Transverse colon (tissue), 4 donors: ENCODE measurements around the gene SLC4A8. TPM values are rescaled to one million over a fixed set of nuclear protein-coding genes. Genes with fewer than 3 reads are reported as not detected.

ENCODE experiments used
- DNase-seq: peaks from one replicate; pipeline ENCODE4 v3.0.0-alpha.2; 2019
- H3K27ac ChIP-seq, 4 donors: fragments of 200-600 bp; sonication (generic); 2 replicates each; pipeline ENCODE4 v1.5.1; 2016 to 2018; ENCODE audit warnings: inconsistent platforms in 4 of 4
- H3K27me3 ChIP-seq: fragments of 200-600 bp; sonication (generic); 2 replicates; pipeline ENCODE4 v1.5.1; 2017; ENCODE audit warnings: inconsistent platforms
- H3K36me3 ChIP-seq, 4 donors: fragments of 200-600 bp; sonication (generic); 2 replicates each; pipeline ENCODE4 v1.5.1; 2017 to 2019; ENCODE audit warnings: inconsistent platforms in 4 of 4
- H3K4me1 ChIP-seq, 4 donors: fragments of 200-600 bp; sonication (generic); 2 replicates each; pipeline ENCODE4 v1.5.1; 2017 to 2020; ENCODE audit warnings: inconsistent platforms in 4 of 4
- H3K4me3 ChIP-seq, 4 donors: fragments of 200-600 bp; sonication (generic); 1 replicate in 1 of 4; 2 replicates in 3 of 4; pipeline versions ENCODE4 v1.5.1 to v1.6.1; 2017 to 2019; ENCODE audit warnings: inconsistent platforms in 4 of 4
- H3K9me3 ChIP-seq, 2 donors: fragments of 200-600 bp; sonication (generic); 2 replicates each; pipeline ENCODE4 v1.5.1; 2017 to 2019; ENCODE audit warnings: inconsistent platforms in 2 of 2
- CTCF ChIP-seq, 5 experiments: fragments of 200-600 bp in 3 of 5; fragments of 450-650 bp in 2 of 5; sonication (generic) in 3 of 5; IDR thresholded peaks; 1 replicate in 2 of 5; 2 replicates in 3 of 5; pipeline ENCODE4 v1.5.1; 2016 to 2017; ENCODE audit warnings: antibody characterized with exemption in 5 of 5, inconsistent platforms in 3 of 5, mild to moderate bottlenecking in 2 of 5, moderate library complexity in 1 of 5
- EP300 ChIP-seq: sonication (generic); formaldehyde crosslinking; IDR thresholded peaks from one replicate; pipeline ENCODE4 v1.6.1; 2017; ENCODE audit warnings: antibody characterized with exemption, low read depth
- POLR2A ChIP-seq: fragments of 450-650 bp; IDR thresholded peaks from one replicate; pipeline ENCODE4 v1.6.1; 2016; ENCODE audit warnings: antibody characterized with exemption, mild to moderate bottlenecking, moderate library complexity
- POLR2AphosphoS5 ChIP-seq, 3 donors: sonication (generic); formaldehyde crosslinking; IDR thresholded peaks; one replicate each; pipeline ENCODE4 v1.6.1; 2016; ENCODE audit warnings: antibody characterized with exemption in 3 of 3
- WGBS, 2 donors: methylation state at CpG; one replicate each; pipeline ENCODE4 v1.1.5; 2018; ENCODE audit warnings: low coverage in 1 of 2; 5-methylcytosine and 5-hydroxymethylcytosine counted together
- in situ Hi-C, 4 donors: fragments of 200-750 bp; cut with MboI; loops; one replicate each; pipeline versions ENCODE4 v1.15.0 to v1.15.1; 2017; ENCODE audit warnings: low sequenced_read_pairs in 3 of 4, low pct_ligation_motif_present in 1 of 4, low pct_unique_long_range_greater_than_20kb in 1 of 4
- intact Hi-C: fragments of 100-400 bp; cut with DNase I; formaldehyde crosslinking; loops from one replicate; pipeline ENCODE4 v1.15.1; 2023; ENCODE audit warnings: low total_unique reads
- total RNA-seq, 4 donors: library from RNA; depleted of rRNA; stranded (reverse); fragments of >200 nt; gene quantifications; one replicate each; pipeline ENCODE4 v1.1.0, GENCODE V29; 2016

The SLC4A8 gene
- total RNA-seq, 4 donors from 2014 or later = 0.64 to 2.2 (median 1.1) TPM; not detected in 1

GRCh38 chr12:51434305-51434704 lies 9.7 kb downstream of the SLC4A8 start:
- Histone ChIP-seq H3K27me3 (no peaks in the 10 kb centered on the region), H3K36me3 (no peaks in the 10 kb centered on the region), H3K4me1 (peaks cover 0 to 9% (median 0%) of the 10 kb centered on the region in 4 donors), H3K9me3 (no peaks in the 10 kb centered on the region), H3K4me3 (no peak overlapping the region), H3K27ac (no peak overlapping the region)
- TF ChIP-seq CTCF (IDR thresholded peaks at IDR 0.05) (no peak), EP300 (no peak), POLR2AphosphoS5 (IDR thresholded peaks at IDR 0.05) (no peak), POLR2A (no peak)
- intact Hi-C loops = no loop called here
- DNase-seq = no peak
- WGBS, 2 donors = 55 to 90% methylated on average over 1 of the region's 1 CpG
- in situ Hi-C loops = loop anchor here in 1 of 4 donors (10.0 kb wide), 1 partner anchor 390 kb away; no protein-coding TSS in a partner anchor

- Histone ChIP-seq H3K36me3 (no peaks in the 10 kb centered on the region), H3K4me3 (no peak overlapping the region), H3K27ac (no peak overlapping the region), H3K4me1 (no peaks in the 10 kb centered on the region), H3K27me3 (no peaks in the 10 kb centered on the region), H3K9me3 (no peaks in the 10 kb centered on the region)
- intact Hi-C loops (no loop called here), in situ Hi-C loops (loop anchor here in 1 of 4 donors (10.0 kb wide), 1 partner anchor 387 kb away; no protein-coding TSS in a partner anchor)
- WGBS, 2 donors = 80% methylated on average over 1 of the region's 1 CpG; no CpG with 5 or more reads in 1 of the 2 donors
- TF ChIP-seq CTCF (IDR thresholded peaks at IDR 0.05) (no peak), POLR2A (no peak), POLR2AphosphoS5 (IDR thresholded peaks at IDR 0.05) (no peak), EP300 (no peak)
- no peak for DNase-seq
These were observed 12.8 kb downstream of the SLC4A8 start for GRCh38 chr12:51437431-51437830.

- H3K4me1 ChIP-seq = no peaks in the 10 kb centered on the region
- DNase-seq = no peak
- no peak overlapping the region for H3K27ac ChIP-seq
- no peak overlapping the region for H3K4me3 ChIP-seq
- H3K36me3 ChIP-seq = no peaks in the 10 kb centered on the region
- intact Hi-C loops = no loop called here
- no peaks in the 10 kb centered on the region for H3K9me3 ChIP-seq
- WGBS, 2 donors = 51 to 53% methylated on average over 2 of the region's 2 CpGs
- H3K27me3 ChIP-seq = no peaks in the 10 kb centered on the region
- in situ Hi-C loops = loop anchor here in 1 of 4 donors (10.0 kb wide), 1 partner anchor 385 kb away; no protein-coding TSS in a partner anchor
- TF ChIP-seq POLR2AphosphoS5 (IDR thresholded peaks at IDR 0.05) = no peak
- TF ChIP-seq CTCF (IDR thresholded peaks at IDR 0.05) = no peak
- no peak for TF ChIP-seq POLR2A
- no peak for TF ChIP-seq EP300
These were observed 14.7 kb downstream of the SLC4A8 start for GRCh38 chr12:51439330-51439729.

GRCh38 chr12:51441583-51441982 lies 17.0 kb downstream of the SLC4A8 start:
- H3K27ac ChIP-seq = no peak overlapping the region
- 40 to 68% methylated on average over 2 to 3 of the region's 3 CpGs for WGBS, 2 donors
- DNase-seq = no peak
- H3K4me3 ChIP-seq = no peak overlapping the region
- no peaks in the 10 kb centered on the region for H3K9me3 ChIP-seq
- no peak for TF ChIP-seq POLR2A
- no peak for TF ChIP-seq CTCF (IDR thresholded peaks at IDR 0.05)
- no peak for TF ChIP-seq POLR2AphosphoS5 (IDR thresholded peaks at IDR 0.05)
- TF ChIP-seq EP300 = no peak
- no peaks in the 10 kb centered on the region for H3K27me3 ChIP-seq
- no peaks in the 10 kb centered on the region for H3K36me3 ChIP-seq
- in situ Hi-C loops = loop anchor here in 1 of 4 donors (10.0 kb wide), 1 partner anchor 63 kb away; no protein-coding TSS in a partner anchor
- H3K4me1 ChIP-seq = no peaks in the 10 kb centered on the region
- intact Hi-C loops = no loop called here
